Panc1 (cell line): ENCODE results near the gene MRPL38.

Experiments
- TF ChIP-seq, protein P1 (sequence below): fragments of 450-650 bp; IDR thresholded peaks from 2 replicates; pipeline ENCODE4 v1.5.1; 2017; ENCODE audit warnings: mild to moderate bottlenecking
- TF ChIP-seq, protein P2 (sequence below), 2 experiments: IDR thresholded peaks; 2 replicates each; pipeline ENCODE4 v1.6.1; 2011 to 2012; ENCODE audit warnings: low read depth in 2 of 2, control low read depth in 1 of 2, low read length in 1 of 2, mild to moderate bottlenecking in 1 of 2, moderate library complexity in 1 of 2; ENCODE audit not compliant: insufficient read depth in 1 of 2

DNA sequence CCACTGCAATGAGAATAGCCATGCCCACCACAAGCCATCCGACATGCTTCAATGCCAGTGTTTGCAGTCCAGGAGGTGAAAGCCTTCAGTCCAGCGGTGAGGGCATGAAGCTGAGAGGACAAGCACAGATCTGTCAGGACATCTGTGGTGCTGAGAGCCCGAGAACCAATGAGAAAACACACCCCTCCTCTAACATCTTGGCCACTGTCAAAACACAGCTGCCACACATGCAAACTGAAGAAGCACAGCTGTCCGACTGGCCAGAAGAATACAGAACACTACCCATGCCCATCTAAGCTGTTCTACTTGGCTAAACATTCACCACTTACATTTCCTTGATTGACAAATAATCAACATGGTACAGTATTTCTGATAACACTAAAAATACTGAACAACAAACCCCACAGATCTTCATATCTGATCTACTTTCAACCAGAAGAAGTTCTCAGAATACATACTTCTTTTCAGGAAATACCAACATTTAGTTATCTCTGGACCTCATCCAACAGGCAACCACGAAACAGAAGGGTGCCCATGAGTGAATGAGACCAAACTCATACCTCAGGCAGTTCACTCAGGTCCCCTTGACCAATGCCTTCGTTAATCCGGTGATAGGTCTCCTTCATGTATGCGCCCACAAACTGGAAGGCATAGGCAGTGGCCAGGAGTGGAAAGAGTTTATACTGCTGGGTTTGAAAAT, 46.3 kb upstream of the MRPL38 start:
- TF ChIP-seq, protein P1, sequence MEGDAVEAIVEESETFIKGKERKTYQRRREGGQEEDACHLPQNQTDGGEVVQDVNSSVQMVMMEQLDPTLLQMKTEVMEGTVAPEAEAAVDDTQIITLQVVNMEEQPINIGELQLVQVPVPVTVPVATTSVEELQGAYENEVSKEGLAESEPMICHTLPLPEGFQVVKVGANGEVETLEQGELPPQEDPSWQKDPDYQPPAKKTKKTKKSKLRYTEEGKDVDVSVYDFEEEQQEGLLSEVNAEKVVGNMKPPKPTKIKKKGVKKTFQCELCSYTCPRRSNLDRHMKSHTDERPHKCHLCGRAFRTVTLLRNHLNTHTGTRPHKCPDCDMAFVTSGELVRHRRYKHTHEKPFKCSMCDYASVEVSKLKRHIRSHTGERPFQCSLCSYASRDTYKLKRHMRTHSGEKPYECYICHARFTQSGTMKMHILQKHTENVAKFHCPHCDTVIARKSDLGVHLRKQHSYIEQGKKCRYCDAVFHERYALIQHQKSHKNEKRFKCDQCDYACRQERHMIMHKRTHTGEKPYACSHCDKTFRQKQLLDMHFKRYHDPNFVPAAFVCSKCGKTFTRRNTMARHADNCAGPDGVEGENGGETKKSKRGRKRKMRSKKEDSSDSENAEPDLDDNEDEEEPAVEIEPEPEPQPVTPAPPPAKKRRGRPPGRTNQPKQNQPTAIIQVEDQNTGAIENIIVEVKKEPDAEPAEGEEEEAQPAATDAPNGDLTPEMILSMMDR: no peak
- TF ChIP-seq, protein P2, sequence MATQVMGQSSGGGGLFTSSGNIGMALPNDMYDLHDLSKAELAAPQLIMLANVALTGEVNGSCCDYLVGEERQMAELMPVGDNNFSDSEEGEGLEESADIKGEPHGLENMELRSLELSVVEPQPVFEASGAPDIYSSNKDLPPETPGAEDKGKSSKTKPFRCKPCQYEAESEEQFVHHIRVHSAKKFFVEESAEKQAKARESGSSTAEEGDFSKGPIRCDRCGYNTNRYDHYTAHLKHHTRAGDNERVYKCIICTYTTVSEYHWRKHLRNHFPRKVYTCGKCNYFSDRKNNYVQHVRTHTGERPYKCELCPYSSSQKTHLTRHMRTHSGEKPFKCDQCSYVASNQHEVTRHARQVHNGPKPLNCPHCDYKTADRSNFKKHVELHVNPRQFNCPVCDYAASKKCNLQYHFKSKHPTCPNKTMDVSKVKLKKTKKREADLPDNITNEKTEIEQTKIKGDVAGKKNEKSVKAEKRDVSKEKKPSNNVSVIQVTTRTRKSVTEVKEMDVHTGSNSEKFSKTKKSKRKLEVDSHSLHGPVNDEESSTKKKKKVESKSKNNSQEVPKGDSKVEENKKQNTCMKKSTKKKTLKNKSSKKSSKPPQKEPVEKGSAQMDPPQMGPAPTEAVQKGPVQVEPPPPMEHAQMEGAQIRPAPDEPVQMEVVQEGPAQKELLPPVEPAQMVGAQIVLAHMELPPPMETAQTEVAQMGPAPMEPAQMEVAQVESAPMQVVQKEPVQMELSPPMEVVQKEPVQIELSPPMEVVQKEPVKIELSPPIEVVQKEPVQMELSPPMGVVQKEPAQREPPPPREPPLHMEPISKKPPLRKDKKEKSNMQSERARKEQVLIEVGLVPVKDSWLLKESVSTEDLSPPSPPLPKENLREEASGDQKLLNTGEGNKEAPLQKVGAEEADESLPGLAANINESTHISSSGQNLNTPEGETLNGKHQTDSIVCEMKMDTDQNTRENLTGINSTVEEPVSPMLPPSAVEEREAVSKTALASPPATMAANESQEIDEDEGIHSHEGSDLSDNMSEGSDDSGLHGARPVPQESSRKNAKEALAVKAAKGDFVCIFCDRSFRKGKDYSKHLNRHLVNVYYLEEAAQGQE (IDR thresholded peaks at IDR 0.05; ENCODE audit: insufficient read depth in 1 of 2, low read depth in 2 of 2, low read length in 1 of 2): no peak
